Endothelial cell of umbilical vein (primary cell): Measurements from ENCODE around the gene PNLDC1. TPM values are rescaled to one million over a fixed set of nuclear protein-coding genes. Genes with fewer than 3 reads are reported as not detected.

Experiments
- BruUV-seq: library from RNA; stranded (reverse); fragments of 400-500 nt; replicated peaks from 2 replicates; lab custom pipeline; 2021; lab: Mats Ljungman, UMichigan
- CTCF ChIA-PET: fragments of 300-600, 350-600 bp; sonication (Branson Sonifier 250); formaldehyde crosslinking; loops from one replicate; lab custom pipeline; 2021; ENCODE audit warnings: antibody characterized with exemption, inconsistent platforms; lab: Charles Lee
- POLR2A ChIA-PET: fragments of 300-600, 350-600 bp; sonication (Branson Sonifier 250); formaldehyde crosslinking; loops from one replicate; lab custom pipeline; 2021; ENCODE audit warnings: antibody characterized with exemption, inconsistent platforms; lab: Charles Lee
- DNase-seq: peaks from one replicate; pipeline ENCODE4 v3.0.0-alpha.2; 2011; ENCODE audit warnings: low read depth, low spot score
- FAIRE-seq: peaks from 2 replicates; lab custom pipeline; 2011; peaks lifted over from hg19 to GRCh38; lab: Jason Lieb, UNC
- H2AFZ ChIP-seq: 2 replicates; pipeline ENCODE4 v1.6.0; 2012; ENCODE audit warnings: low read depth, low read length, control low read depth, inconsistent platforms
- H3K27ac ChIP-seq: 2 replicates; pipeline ENCODE4 v1.5.1; 2011; ENCODE audit warnings: low read depth, mild to moderate bottlenecking, control low read depth, low read length, moderate library complexity; ENCODE audit not compliant: insufficient read depth
- H3K27me3 ChIP-seq, 2 experiments: 2 replicates each; pipeline versions ENCODE4 v1.6.0 to v1.6.1; 2011; ENCODE audit warnings: low read length in 2 of 2, mixed read lengths in 1 of 2; ENCODE audit not compliant: control insufficient read depth in 2 of 2, insufficient read depth in 2 of 2
- H3K36me3 ChIP-seq, 2 experiments: 2 replicates in 1 of 2; 3 replicates in 1 of 2; pipeline ENCODE4 v1.5.1; 2011; ENCODE audit warnings: low read length in 2 of 2, mild to moderate bottlenecking in 1 of 2, moderate library complexity in 1 of 2; ENCODE audit not compliant: control insufficient read depth in 2 of 2, insufficient read depth in 2 of 2; ENCODE audit errors: extremely low read depth in 1 of 2
- H3K4me1 ChIP-seq: 3 replicates; pipeline ENCODE4 v1.5.1; 2011; ENCODE audit warnings: mild to moderate bottlenecking, low read length; ENCODE audit not compliant: control insufficient read depth, insufficient read depth; ENCODE audit errors: extremely low read depth
- H3K4me2 ChIP-seq: 2 replicates; pipeline ENCODE4 v1.6.1; 2011; ENCODE audit warnings: low read length, control low read depth, mixed read lengths; ENCODE audit not compliant: insufficient read depth
- H3K4me3 ChIP-seq, 3 experiments: fragments of 200-600 bp in 1 of 3; sonication (generic), shearing (Covaris generic) in 1 of 3; replicated peaks in 1 of 3; 2 replicates each; pipeline ENCODE4 v1.5.1; 2011 to 2016; ENCODE audit warnings: control low read depth in 3 of 3, low read length in 3 of 3, mild to moderate bottlenecking in 2 of 3, inconsistent platforms in 1 of 3, low read depth in 1 of 3, moderate library complexity in 1 of 3; ENCODE audit not compliant: insufficient read depth in 1 of 3
- H3K79me2 ChIP-seq: 2 replicates; pipeline ENCODE4 v1.6.0; 2012; ENCODE audit warnings: low read length, inconsistent platforms; ENCODE audit not compliant: control insufficient read depth, insufficient read depth
- H3K9ac ChIP-seq: replicated peaks from 2 replicates; pipeline ENCODE3; 2011; ENCODE audit warnings: low read length, control low read depth; ENCODE audit not compliant: insufficient read depth; ENCODE audit errors: extremely low read depth
- H3K9me1 ChIP-seq: replicated peaks from 3 replicates; pipeline ENCODE4 v1.6.0; 2011; ENCODE audit warnings: mild to moderate bottlenecking, low read length; ENCODE audit not compliant: control insufficient read depth, insufficient read depth; ENCODE audit errors: extremely low read depth
- H3K9me3 ChIP-seq: replicated peaks from 2 replicates; pipeline ENCODE4 v1.5.1; 2012; ENCODE audit warnings: low read length, inconsistent platforms; ENCODE audit not compliant: control insufficient read depth, insufficient read depth
- H4K20me1 ChIP-seq: replicated peaks from 2 replicates; pipeline ENCODE3; 2011; ENCODE audit warnings: mild to moderate bottlenecking, low read length; ENCODE audit not compliant: control insufficient read depth, insufficient read depth; ENCODE audit errors: extremely low read depth
- EZH2 ChIP-seq: IDR thresholded peaks from 2 replicates; pipeline ENCODE4 v1.6.1; 2012; ENCODE audit warnings: borderline replicate concordance, low read depth, mild to moderate bottlenecking, moderate library complexity, low read length, inconsistent platforms; ENCODE audit not compliant: severe bottlenecking
- FOS ChIP-seq: IDR thresholded peaks from 2 replicates; pipeline ENCODE4 v1.6.1; 2011; ENCODE audit warnings: mild to moderate bottlenecking, low read length, moderate library complexity, borderline replicate concordance; ENCODE audit not compliant: insufficient read depth
- GATA2 ChIP-seq: IDR thresholded peaks from 2 replicates; pipeline ENCODE4 v1.7.0; 2011; ENCODE audit warnings: low read depth, mild to moderate bottlenecking, moderate library complexity, mixed read lengths, low read length; ENCODE audit not compliant: insufficient read length, insufficient read depth
- JUN ChIP-seq: IDR thresholded peaks from 2 replicates; pipeline ENCODE4 v1.6.1; 2011; ENCODE audit warnings: borderline replicate concordance, low read depth; ENCODE audit not compliant: insufficient read length, insufficient read depth
- MYC ChIP-seq: IDR thresholded peaks from one replicate; pipeline ENCODE4 v1.6.1; 2011; ENCODE audit warnings: mild to moderate bottlenecking, low read depth, low read length
- POLR2A ChIP-seq: IDR thresholded peaks from 2 replicates; pipeline ENCODE4 v1.6.1; 2012; ENCODE audit warnings: low read depth, mild to moderate bottlenecking, control low read depth, low read length
- POLR2AphosphoS5 ChIP-seq: IDR thresholded peaks from 2 replicates; pipeline ENCODE4 v1.6.1; 2012; ENCODE audit warnings: low read depth, mild to moderate bottlenecking, control low read depth, low read length, moderate library complexity; ENCODE audit not compliant: insufficient read depth
- dilution Hi-C: fragments of 300-500 bp; cut with MboI; formaldehyde crosslinking; loops from one replicate; pipeline ENCODE4 v1.15.0; 2019; ENCODE audit warnings: low sequenced_read_pairs; ENCODE audit not compliant: extremely low pct_ligation_motif_present
- intact Hi-C: fragments of 100-400 bp; cut with micrococcal nuclease; formaldehyde crosslinking; loops from one replicate; pipeline ENCODE4 v1.10.0; 2022
- polyA plus RNA-seq, 4 experiments: library from polyadenylated mRNA; depleted of rRNA in 3 of 4; stranded (reverse) in 3 of 4; unstranded in 1 of 4; fragments of >200 nt; gene quantifications; 2 replicates each; pipeline versions ENCODE4 v1.2.1 to v1.2.3, GENCODE V29; 2011 to 2012; ENCODE audit warnings: missing spikeins in 1 of 4
- total RNA-seq: library from RNA; stranded (reverse); gene quantifications from 2 replicates; pipeline ENCODE4 v1.2.3, GENCODE V29; 2021
- TF ChIP-seq, protein P1 (sequence below): IDR thresholded peaks from 2 replicates; pipeline ENCODE4 v1.6.1; 2011; ENCODE audit not compliant: insufficient read depth, insufficient read length
- TF ChIP-seq, protein P2 (sequence below), 2 donors: IDR thresholded peaks; 1 replicate in 1 of 2; 2 replicates in 1 of 2; pipeline ENCODE4 v1.5.1; 2011; ENCODE audit warnings: low read length in 2 of 2, mild to moderate bottlenecking in 2 of 2, moderate library complexity in 2 of 2, control low read depth in 1 of 2, inconsistent platforms in 1 of 2, low read depth in 1 of 2; ENCODE audit not compliant: insufficient read depth in 1 of 2; ENCODE audit errors: extremely low read depth in 1 of 2

The PNLDC1 gene
- total and polyA plus RNA-seq, 2 donors (not counting 3 experiments of a cell fraction or from before 2014, with no cell fraction given) = not detected

DNA sequence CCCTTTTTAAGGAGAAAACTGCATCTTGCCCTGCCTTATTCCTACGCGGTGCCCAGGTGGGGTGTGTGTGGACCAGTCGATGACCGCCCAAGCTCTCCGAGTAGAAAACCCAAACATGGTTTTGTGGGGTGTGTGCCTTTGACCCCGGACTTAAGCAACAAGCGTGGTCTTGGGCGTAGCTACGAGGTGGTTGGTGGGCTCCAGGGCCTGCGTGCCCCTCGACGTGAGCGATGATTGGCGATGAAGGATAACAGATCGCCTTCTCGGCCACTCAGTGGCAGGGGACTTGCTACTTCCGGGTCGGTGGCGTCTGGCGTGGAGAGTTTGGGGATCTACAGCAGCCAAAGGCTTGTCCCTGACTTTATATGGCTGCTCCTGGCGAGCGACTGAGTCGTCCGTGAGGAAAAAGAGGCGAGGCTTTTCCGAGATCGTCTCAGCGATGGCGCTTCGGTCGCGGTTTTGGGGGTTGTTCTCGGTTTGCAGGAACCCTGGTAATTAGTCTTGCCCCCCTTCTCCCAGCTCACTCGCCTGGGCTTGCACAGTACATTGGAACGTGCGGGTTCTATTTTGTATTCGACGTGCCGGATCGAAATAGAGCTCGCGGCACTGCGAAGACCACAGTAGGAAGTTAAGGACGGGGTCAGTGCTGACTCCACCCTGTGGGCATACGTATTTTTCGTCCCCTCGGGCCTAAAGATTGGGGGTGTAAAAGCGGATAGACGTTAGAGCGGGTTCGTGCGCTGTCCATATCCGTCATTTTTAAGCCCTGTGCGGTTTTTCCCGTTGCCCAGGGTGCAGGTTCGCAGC, 9.7 kb upstream of the PNLDC1 start, which contains the start of gene MRPL18:
TSS of gene MRPL18 (plus strand) at position 319 of the 807 bp plus-strand sequence. CDS start at position 440, 121 bp downstream.
- H3K27ac ChIP-seq = peak within 1 kb of the TSS; percentile 62
- no peaks in the 10 kb centered on the region for H3K9me1 ChIP-seq
- peak within 1 kb of the TSS; percentile 87 for H3K9ac ChIP-seq
- peaks cover 2 to 3% of the 10 kb centered on the region in 2 experiments for H3K36me3 ChIP-seq
- DNase-seq = peak; percentile 98
- intact Hi-C loops = loop anchor here (1.0 to 10.0 kb wide), 4 partner anchors 39 to 667 kb away; partner anchors contain the start of gene SOD2
- H3K4me1 ChIP-seq = peaks cover 27% of the 10 kb centered on the region
- FAIRE-seq = no peak
- no peaks in the 10 kb centered on the region for H3K27me3 ChIP-seq
- peaks cover 74% of the 10 kb centered on the region for H3K79me2 ChIP-seq
- BruUV-seq = TSS peak; percentile 47
- TF ChIP-seq MYC = peak; percentile 10
- TF ChIP-seq FOS = no peak
- peak; percentile 67 for TF ChIP-seq POLR2AphosphoS5
- TF ChIP-seq EZH2 = no peak
- TF ChIP-seq JUN = no peak
- TF ChIP-seq, protein P1, sequence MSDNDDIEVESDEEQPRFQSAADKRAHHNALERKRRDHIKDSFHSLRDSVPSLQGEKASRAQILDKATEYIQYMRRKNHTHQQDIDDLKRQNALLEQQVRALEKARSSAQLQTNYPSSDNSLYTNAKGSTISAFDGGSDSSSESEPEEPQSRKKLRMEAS = peak; percentile 15
- no peak for TF ChIP-seq GATA2
- peak; percentile 82 for TF ChIP-seq POLR2A
- TF ChIP-seq, protein P2, sequence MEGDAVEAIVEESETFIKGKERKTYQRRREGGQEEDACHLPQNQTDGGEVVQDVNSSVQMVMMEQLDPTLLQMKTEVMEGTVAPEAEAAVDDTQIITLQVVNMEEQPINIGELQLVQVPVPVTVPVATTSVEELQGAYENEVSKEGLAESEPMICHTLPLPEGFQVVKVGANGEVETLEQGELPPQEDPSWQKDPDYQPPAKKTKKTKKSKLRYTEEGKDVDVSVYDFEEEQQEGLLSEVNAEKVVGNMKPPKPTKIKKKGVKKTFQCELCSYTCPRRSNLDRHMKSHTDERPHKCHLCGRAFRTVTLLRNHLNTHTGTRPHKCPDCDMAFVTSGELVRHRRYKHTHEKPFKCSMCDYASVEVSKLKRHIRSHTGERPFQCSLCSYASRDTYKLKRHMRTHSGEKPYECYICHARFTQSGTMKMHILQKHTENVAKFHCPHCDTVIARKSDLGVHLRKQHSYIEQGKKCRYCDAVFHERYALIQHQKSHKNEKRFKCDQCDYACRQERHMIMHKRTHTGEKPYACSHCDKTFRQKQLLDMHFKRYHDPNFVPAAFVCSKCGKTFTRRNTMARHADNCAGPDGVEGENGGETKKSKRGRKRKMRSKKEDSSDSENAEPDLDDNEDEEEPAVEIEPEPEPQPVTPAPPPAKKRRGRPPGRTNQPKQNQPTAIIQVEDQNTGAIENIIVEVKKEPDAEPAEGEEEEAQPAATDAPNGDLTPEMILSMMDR (IDR thresholded peaks at IDR 0.05; ENCODE audit: extremely low read depth in 1 of 2, insufficient read depth in 1 of 2, low read depth in 1 of 2, low read length in 2 of 2) = no peak
- no peaks in the 10 kb centered on the region for H3K9me3 ChIP-seq
- peak within 1 kb of the TSS; percentile 87 for H2AFZ ChIP-seq
- dilution Hi-C loops = no loop called here
- H3K4me3 ChIP-seq = peak within 1 kb of the TSS; percentile 63 to 95 (median 64)
- ChIA-PET CTCF (interaction anchor here (0.7 to 2.4 kb wide), 10 partner anchors 16 to 743 kb away, joined by 3 to 7 read pairs (median 4); partner anchors contain the start of genes ACAT2 and WTAP), POLR2A (interaction anchor here (0.6 to 2.9 kb wide), 10 partner anchors 10 to 222 kb away, joined by 3 to 21 read pairs (median 3); partner anchors contain the start of genes ACAT2, SOD2 and WTAP)
- peak within 1 kb of the TSS; percentile 55 for H3K4me2 ChIP-seq
- peaks cover 2% of the 10 kb centered on the region for H4K20me1 ChIP-seq
